Measurements from ENCODE around the gene FAM163B.

Gene FAM163B

DNA sequence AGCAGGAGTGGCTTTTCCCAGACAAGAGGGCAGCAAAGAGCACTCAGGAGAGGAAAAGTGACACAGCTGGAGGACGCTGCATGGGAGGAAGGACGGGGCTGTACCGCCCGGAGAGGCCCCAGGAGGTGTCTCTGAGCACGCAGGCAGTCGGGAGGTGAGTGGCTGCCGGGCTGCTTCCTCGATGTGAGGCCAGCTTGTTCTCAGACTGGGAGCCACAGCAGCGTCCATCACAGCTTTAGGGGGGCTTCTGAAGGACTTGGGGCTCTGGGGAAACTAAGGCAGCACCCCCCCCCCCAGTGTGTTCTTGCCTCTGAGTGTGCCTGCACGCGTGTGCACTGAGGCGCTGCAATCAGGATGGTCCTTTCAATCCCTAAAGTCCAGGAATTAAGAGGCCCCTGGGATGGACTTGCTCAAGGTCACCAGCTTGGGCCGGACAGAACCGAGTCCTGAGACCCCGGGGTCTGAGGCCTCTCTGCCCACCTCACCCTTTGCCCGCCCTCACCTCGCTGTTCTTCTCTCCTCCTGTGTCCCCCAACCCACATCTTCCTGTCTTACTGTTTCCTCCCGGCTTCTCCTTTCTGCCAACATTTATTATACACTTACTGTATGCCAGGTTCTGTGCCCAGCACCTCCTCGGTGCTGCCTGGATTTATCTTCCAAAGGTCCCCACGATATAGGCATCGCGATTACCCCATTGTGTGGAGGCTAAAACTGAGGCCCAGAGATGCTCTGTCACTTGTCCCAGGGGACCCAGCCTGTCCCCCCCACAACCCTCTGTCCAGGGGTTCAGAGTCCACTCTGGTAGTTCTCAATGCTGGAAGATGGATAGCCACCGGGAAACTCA is 32.9 kb downstream of the FAM163B start:
- H3K4me3 Mint-ChIP-seq = peak overlapping the region; percentile 58 to 68 (median 66)
- H3K9me3 Mint-ChIP-seq = no peaks in the 10 kb centered on the region
- peaks cover 32% of the 10 kb centered on the region for H3K27me3 Mint-ChIP-seq (ENCODE audit: low read depth)
- H3K27ac Mint-ChIP-seq = peak overlapping the region; percentile 81 to 93 (median 92)
- peaks cover 34% of the 10 kb centered on the region for H3K4me1 Mint-ChIP-seq
- no peaks in the 10 kb centered on the region for H3K36me3 Mint-ChIP-seq (ENCODE audit: low read depth)
- TF ChIP-seq, protein P1, sequence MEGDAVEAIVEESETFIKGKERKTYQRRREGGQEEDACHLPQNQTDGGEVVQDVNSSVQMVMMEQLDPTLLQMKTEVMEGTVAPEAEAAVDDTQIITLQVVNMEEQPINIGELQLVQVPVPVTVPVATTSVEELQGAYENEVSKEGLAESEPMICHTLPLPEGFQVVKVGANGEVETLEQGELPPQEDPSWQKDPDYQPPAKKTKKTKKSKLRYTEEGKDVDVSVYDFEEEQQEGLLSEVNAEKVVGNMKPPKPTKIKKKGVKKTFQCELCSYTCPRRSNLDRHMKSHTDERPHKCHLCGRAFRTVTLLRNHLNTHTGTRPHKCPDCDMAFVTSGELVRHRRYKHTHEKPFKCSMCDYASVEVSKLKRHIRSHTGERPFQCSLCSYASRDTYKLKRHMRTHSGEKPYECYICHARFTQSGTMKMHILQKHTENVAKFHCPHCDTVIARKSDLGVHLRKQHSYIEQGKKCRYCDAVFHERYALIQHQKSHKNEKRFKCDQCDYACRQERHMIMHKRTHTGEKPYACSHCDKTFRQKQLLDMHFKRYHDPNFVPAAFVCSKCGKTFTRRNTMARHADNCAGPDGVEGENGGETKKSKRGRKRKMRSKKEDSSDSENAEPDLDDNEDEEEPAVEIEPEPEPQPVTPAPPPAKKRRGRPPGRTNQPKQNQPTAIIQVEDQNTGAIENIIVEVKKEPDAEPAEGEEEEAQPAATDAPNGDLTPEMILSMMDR (IDR thresholded peaks at IDR 0.05; ENCODE audit: unreplicated experiment in 3 of 3) = no peak

DNA sequence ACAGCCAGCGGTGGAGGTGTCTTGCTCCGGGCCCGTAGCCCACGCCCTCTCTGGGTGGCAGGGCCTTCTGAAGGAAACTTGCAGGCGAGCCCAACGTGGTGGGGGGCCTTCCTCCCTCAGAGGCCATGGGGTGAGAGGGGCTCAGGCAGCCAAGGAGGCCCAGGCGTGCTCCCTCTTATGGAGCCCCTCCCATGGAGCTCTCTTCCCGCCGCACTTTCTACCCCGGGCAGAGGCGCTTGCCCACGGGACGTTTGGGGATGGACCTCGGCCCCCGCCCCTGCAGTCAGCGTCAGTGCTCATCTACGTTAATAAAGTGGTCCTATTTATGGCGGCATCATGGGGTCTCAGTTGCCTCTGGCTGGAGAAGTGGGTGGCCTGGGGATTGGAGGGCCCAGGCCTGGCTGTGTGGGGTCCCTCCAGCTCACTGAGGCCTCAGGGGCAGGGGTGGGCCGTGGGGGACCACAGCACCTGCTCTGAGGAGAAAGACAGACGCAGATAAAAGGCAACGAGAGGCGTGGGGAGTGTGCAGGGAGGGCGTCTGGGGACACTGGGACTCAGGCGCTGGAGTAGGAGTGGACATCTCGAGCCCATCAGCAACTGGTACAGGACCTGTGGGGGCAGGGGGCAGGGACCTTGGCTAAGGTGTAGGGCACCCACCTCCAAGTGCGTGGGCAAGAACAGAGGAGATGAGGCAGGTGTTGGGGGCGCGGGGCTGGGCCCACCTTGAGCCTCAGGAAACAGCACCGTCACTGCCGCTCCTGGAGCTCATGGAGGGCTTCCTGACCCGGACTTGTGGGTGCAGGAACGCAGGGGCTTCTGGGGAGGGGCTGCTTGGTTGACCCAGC is 33.8 kb downstream of the FAM163B start:
- Mint-ChIP-seq H3K27me3 (ENCODE audit: low read depth) (peaks cover 27% of the 10 kb centered on the region), H3K27ac (peak overlapping the region in 1 of 3 experiments; percentile 69), H3K36me3 (ENCODE audit: low read depth) (no peaks in the 10 kb centered on the region), H3K4me1 (peaks cover 28% of the 10 kb centered on the region), H3K4me3 (peak overlapping the region in 1 of 3 experiments; percentile 32), H3K9me3 (no peaks in the 10 kb centered on the region)
- TF ChIP-seq, protein P1 (IDR thresholded peaks at IDR 0.05; ENCODE audit: unreplicated experiment in 3 of 3) = no peak

DNA sequence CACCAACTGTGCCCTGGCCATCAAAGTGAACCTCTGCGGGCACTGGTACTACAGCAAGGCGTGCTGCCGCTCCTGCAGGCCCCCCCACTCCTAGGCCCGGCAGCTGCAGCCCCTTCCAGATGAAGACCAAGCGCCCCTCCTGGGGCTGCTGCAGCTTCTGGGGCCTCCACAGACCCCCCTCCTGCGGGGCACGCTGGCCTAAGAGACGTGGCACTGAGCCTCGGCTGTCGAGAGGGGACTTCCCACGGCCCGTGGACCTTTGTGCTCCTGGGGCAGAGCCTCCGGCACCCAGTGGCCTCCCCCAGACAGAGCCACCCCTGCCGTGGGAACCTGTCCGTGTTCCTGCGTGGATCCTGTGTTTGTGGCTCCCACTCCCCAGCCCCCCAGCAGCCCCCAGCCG is 34.4 kb downstream of the FAM163B start:
- peaks cover 24% of the 10 kb centered on the region for H3K27me3 Mint-ChIP-seq (ENCODE audit: low read depth)
- H3K4me1 Mint-ChIP-seq = peaks cover 25% of the 10 kb centered on the region
- no peaks in the 10 kb centered on the region for H3K9me3 Mint-ChIP-seq
- no peaks in the 10 kb centered on the region for H3K36me3 Mint-ChIP-seq (ENCODE audit: low read depth)
- TF ChIP-seq, protein P1 (IDR thresholded peaks at IDR 0.05; ENCODE audit: unreplicated experiment in 3 of 3) = no peak
- H3K27ac Mint-ChIP-seq = peak overlapping the region in 1 of 3 experiments; percentile 16
- H3K4me3 Mint-ChIP-seq = no peak overlapping the region

DNA sequence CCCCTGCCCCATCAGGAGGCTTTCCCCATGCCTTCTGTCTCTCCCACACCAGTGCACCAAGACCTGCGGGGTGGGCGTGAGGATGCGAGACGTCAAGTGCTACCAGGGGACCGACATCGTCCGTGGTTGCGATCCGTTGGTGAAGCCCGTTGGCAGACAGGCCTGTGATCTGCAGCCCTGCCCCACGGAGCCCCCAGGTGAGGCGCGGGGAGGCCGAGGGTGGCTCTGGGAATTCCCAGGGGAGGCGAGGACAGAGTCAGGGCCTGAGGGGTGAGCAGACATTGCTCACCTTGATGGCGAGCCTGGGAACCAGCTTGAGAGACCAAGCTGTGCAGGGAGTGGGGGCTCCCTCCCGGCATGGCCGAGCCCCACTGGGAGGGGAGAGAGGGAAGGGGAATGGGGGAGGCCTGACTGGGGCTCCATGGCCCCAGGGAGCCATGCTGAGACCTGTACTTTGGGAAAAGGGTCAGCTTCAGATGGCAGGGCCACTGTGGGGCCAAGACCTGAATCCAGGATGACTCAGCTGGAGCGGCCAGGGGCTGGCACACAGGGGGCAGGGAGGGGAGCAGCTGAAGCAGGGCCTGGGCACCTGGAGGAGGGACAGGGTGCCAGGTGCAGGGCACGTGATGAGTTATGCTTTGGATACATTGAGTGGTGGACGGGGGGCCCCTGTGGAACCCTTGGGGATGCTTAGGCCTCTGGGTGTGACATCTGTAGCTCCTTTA is 35.2 kb downstream of the FAM163B start:
- TF ChIP-seq, protein P1 (IDR thresholded peaks at IDR 0.05; ENCODE audit: unreplicated experiment in 3 of 3) = no peak
- Mint-ChIP-seq H3K4me1 (peaks cover 28% of the 10 kb centered on the region), H3K4me3 (no peak overlapping the region), H3K27me3 (ENCODE audit: low read depth) (peaks cover 24% of the 10 kb centered on the region), H3K36me3 (ENCODE audit: low read depth) (no peaks in the 10 kb centered on the region), H3K27ac (peak overlapping the region in 1 of 3 experiments; percentile 16), H3K9me3 (no peaks in the 10 kb centered on the region)

DNA sequence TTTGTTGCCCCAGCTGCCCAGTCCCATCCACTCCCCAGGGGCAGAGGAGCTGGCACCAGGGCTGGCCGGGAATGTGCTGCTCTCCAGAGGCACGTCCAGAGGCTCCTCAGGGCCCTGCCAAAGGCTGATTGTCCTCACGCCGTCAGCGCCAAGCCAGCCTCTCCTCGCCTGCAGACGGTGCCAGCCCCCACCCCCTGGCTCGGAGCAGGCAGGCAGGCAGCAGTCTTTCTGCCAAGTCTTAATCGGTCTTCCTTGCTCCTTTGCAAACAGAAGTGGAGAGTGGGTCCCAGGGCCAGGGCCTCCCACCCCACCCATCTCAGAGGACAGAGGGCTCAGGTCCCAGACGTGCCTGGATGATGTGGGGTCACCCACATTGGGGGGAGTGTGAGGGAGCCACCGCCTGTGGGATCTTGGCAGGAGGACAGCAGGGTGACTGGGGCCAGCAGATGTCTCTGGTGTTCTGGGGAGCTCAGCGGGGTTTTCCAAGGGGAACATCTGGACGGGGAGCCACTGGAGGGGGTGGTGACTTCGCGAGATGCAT is 36.3 kb downstream of the FAM163B start:
- H3K36me3 Mint-ChIP-seq (ENCODE audit: low read depth) = no peaks in the 10 kb centered on the region
- peak overlapping the region in 1 of 3 experiments; percentile 22 for H3K4me3 Mint-ChIP-seq
- peak overlapping the region in 1 of 3 experiments; percentile 56 for H3K27ac Mint-ChIP-seq
- peaks cover 26% of the 10 kb centered on the region for H3K4me1 Mint-ChIP-seq
- H3K27me3 Mint-ChIP-seq (ENCODE audit: low read depth) = peaks cover 17% of the 10 kb centered on the region
- no peaks in the 10 kb centered on the region for H3K9me3 Mint-ChIP-seq
- TF ChIP-seq, protein P1 (IDR thresholded peaks at IDR 0.05; ENCODE audit: unreplicated experiment in 3 of 3) = no peak

All from nephron (organoid).